CD4-positive, alpha-beta memory T cell (primary cell): ENCODE measurements around the gene PDE4C. TPM values are rescaled to one million over a fixed set of nuclear protein-coding genes. Genes with fewer than 3 reads are reported as not detected.
A peak's percentile ranks its signal among the peaks of the same experiment; 100 is the strongest.

Source experiments
- CTCF ChIA-PET: fragments of 350-600 bp; sonication (Branson Sonifier 250); formaldehyde crosslinking; loops from one replicate; lab custom pipeline; 2021; ENCODE audit warnings: inconsistent platforms; ENCODE audit not compliant: partially characterized antibody; lab: Charles Lee
- POLR2A ChIA-PET: fragments of 350-600 bp; sonication (Branson Sonifier 250); formaldehyde crosslinking; loops from one replicate; lab custom pipeline; 2021; ENCODE audit not compliant: partially characterized antibody; lab: Charles Lee
- DNase-seq, 5 donors: peaks; one replicate each; pipeline versions ENCODE4 v3.0.0 to v3.0.0-alpha.2; 2020 to 2022; ENCODE audit warnings: mixed read lengths in 1 of 5
- H3K27ac ChIP-seq: one replicate; pipeline ENCODE4 v1.7.0; 2013; ENCODE audit warnings: low read depth, low read length
- H3K27me3 ChIP-seq: 2 replicates; pipeline ENCODE4 v1.7.0; 2013; ENCODE audit warnings: mild to moderate bottlenecking, low read length, moderate library complexity; ENCODE audit not compliant: insufficient read depth
- H3K36me3 ChIP-seq: 2 replicates; pipeline ENCODE4 v1.7.0; 2013; ENCODE audit warnings: mild to moderate bottlenecking, low read length, moderate library complexity; ENCODE audit not compliant: insufficient read depth
- H3K4me1 ChIP-seq: 2 replicates; pipeline ENCODE4 v1.7.0; 2013; ENCODE audit warnings: mild to moderate bottlenecking, low read length, moderate library complexity; ENCODE audit not compliant: insufficient read depth
- H3K4me3 ChIP-seq, 2 donors: one replicate each; pipeline ENCODE4 v1.7.0; 2013; ENCODE audit warnings: low read length in 2 of 2, mild to moderate bottlenecking in 1 of 2
- H3K9me3 ChIP-seq, 2 donors: one replicate each; pipeline ENCODE4 v1.7.0; 2013; ENCODE audit warnings: low read length in 2 of 2, control low read depth in 1 of 2; ENCODE audit not compliant: control insufficient read depth in 1 of 2
- H3K27ac Mint-ChIP-seq, 7 donors: one replicate each; pipeline ENCODE4 v1.8.0; 2020 to 2021; ENCODE audit warnings: mixed read lengths in 7 of 7, mild to moderate bottlenecking in 6 of 7, inconsistent platforms in 3 of 7, moderate library complexity in 3 of 7
- H3K27me3 Mint-ChIP-seq, 2 donors: one replicate each; pipeline ENCODE4 v1.8.0; 2020 to 2021; ENCODE audit warnings: mixed read lengths in 2 of 2
- H3K36me3 Mint-ChIP-seq, 2 donors: one replicate each; pipeline ENCODE4 v1.8.0; 2020 to 2021; ENCODE audit warnings: mixed read lengths in 2 of 2, inconsistent platforms in 1 of 2, mild to moderate bottlenecking in 1 of 2
- H3K4me1 Mint-ChIP-seq, 4 donors: one replicate each; pipeline ENCODE4 v1.8.0; 2020 to 2021; ENCODE audit warnings: mixed read lengths in 4 of 4, mild to moderate bottlenecking in 1 of 4
- H3K4me3 Mint-ChIP-seq, 8 donors: one replicate each; pipeline ENCODE4 v1.8.0; 2020 to 2021; ENCODE audit warnings: mixed read lengths in 8 of 8, mild to moderate bottlenecking in 7 of 8, moderate library complexity in 6 of 8, inconsistent platforms in 3 of 8
- H3K9me3 Mint-ChIP-seq, 8 donors: one replicate each; pipeline ENCODE4 v1.8.0; 2020 to 2021; ENCODE audit warnings: mixed read lengths in 8 of 8, mild to moderate bottlenecking in 5 of 8, inconsistent platforms in 3 of 8, moderate library complexity in 1 of 8
- intact Hi-C: fragments of 100-400 bp; cut with micrococcal nuclease; formaldehyde crosslinking; loops from one replicate; pipeline ENCODE4 v1.15.1; 2023
- polyA plus RNA-seq, 2 donors: library from polyadenylated mRNA; unstranded; fragments of 300-500 nt; fragmentation: Illumina TruSeq; gene quantifications; one replicate each; pipeline ENCODE4 v1.2.3, GENCODE V29; 2021
- total RNA-seq, 2 experiments: library from RNA; stranded (reverse); gene quantifications; one replicate each; pipeline ENCODE4 v1.2.3, GENCODE V29; 2021

PDE4C gene
- total and polyA plus RNA-seq, 4 experiments from 2014 or later, result 0.52 TPM; not detected in 3

DNA sequence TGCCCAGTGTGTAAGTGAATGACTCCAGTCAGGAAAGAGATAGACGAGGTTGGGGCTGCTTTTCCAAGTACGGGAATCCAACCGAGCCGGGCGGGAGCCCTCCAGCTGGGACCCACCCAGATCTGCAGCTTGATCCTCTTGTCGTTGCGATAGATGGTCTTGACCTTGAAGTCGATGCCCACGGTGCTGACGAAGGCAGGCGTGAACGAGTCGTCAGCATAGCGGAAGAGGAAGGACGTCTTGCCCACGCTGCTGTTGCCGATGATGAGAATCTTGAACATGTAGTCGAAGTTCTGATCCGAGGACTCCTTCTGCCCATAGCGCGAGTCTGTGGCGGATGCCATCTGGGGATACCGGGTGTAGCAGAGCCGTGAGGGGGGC is 23.9 kb downstream of the PDE4C start:
- Mint-ChIP-seq H3K9me3 (no peaks in the 10 kb centered on the region), H3K27ac (peak overlapping the region in 4 of 7 donors; percentile 11 to 98 (median 64))

GRCh38 chr19:18198374-18198773 is 27.9 kb downstream of the PDE4C start:
- H3K27me3 Mint-ChIP-seq, result no peaks in the 10 kb centered on the region
- ChIA-PET POLR2A (interaction anchor here (1.4 kb wide), 1 partner anchor 82 kb away, joined by 4 read pairs; no protein-coding TSS in a partner anchor), CTCF (interaction anchor here (1.2 to 2.1 kb wide), 2 partner anchors 17 to 54 kb away, joined by 3 to 8 read pairs; no protein-coding TSS in a partner anchor)
- no peaks in the 10 kb centered on the region for H3K27me3 ChIP-seq
- H3K4me1 Mint-ChIP-seq, result peaks cover 17 to 37% (median 25%) of the 10 kb centered on the region in 4 donors
- peaks cover 27% of the 10 kb centered on the region for H3K4me1 ChIP-seq
- H3K27ac Mint-ChIP-seq, result peak overlapping the region in 1 of 7 donors; percentile 84
- no peak for DNase-seq
- peaks cover 9 to 11% of the 10 kb centered on the region in 2 donors for H3K36me3 Mint-ChIP-seq
- H3K4me3 ChIP-seq, result no peak overlapping the region
- H3K4me3 Mint-ChIP-seq, result peak overlapping the region in 1 of 8 donors; percentile 39
- no peaks in the 10 kb centered on the region for H3K9me3 ChIP-seq
- intact Hi-C loops, result no loop called here
- no peak overlapping the region for H3K27ac ChIP-seq
- no peaks in the 10 kb centered on the region for H3K9me3 Mint-ChIP-seq
- no peaks in the 10 kb centered on the region for H3K36me3 ChIP-seq

More for the DNA sequence above, 23.9 kb downstream of the PDE4C start:
- Histone ChIP-seq H3K27me3 (no peaks in the 10 kb centered on the region), H3K4me3 (no peak overlapping the region), H3K4me1 (peaks cover 23% of the 10 kb centered on the region), H3K36me3 (no peaks in the 10 kb centered on the region), H3K27ac (no peak overlapping the region), H3K9me3 (no peaks in the 10 kb centered on the region)
- POLR2A ChIA-PET, result interaction anchor here (0.9 to 5.3 kb wide), 3 partner anchors 10 to 78 kb away, joined by 3 to 78 read pairs (median 4); partner anchors contain the start of gene MPV17L2
- peaks cover 13 to 40% (median 22%) of the 10 kb centered on the region in 4 donors for H3K4me1 Mint-ChIP-seq
- CTCF ChIA-PET, result interaction anchor here (1.2 to 10.7 kb wide), 3 partner anchors 50 to 211 kb away, joined by 3 to 150 read pairs (median 3); a partner anchor contains a TSS
- peaks cover 9 to 15% of the 10 kb centered on the region in 2 donors for H3K36me3 Mint-ChIP-seq
- intact Hi-C loops, result no loop called here
- DNase-seq, result no peak
- H3K4me3 Mint-ChIP-seq, result peak overlapping the region; percentile 69 to 97 (median 90)
- no peaks in the 10 kb centered on the region for H3K27me3 Mint-ChIP-seq

DNA sequence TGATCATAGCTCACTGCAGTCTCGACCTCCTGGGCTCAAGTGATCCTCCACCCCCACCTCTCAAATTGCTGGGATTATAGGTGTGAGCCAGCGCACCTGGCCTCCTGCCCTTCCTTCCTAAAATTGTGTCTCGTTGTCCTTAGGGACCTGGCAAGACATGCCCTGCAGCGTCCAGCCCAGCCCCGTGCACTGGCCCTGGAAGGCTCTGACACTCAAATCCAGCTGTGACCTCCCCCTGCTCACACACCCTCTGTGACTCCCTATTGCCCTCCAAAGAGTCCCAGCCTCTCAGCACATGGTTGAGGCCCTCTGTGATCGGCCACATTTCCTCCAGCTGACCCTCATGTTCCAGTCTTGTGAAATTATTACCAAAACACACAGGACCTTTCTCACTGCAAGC is 28.3 kb downstream of the PDE4C start:
- DNase-seq, result no peak
- peaks cover 24% of the 10 kb centered on the region for H3K4me1 ChIP-seq
- H3K4me3 ChIP-seq, result no peak overlapping the region
- Mint-ChIP-seq H3K36me3 (peaks cover 9 to 13% of the 10 kb centered on the region in 2 donors), H3K27me3 (no peaks in the 10 kb centered on the region), H3K4me3 (peak overlapping the region in 1 of 8 donors; percentile 39), H3K4me1 (peaks cover 14 to 33% (median 23%) of the 10 kb centered on the region in 4 donors), H3K9me3 (peaks cover 0 to 1% (median 0%) of the 10 kb centered on the region in 8 donors), H3K27ac (peak overlapping the region in 1 of 7 donors; percentile 18)
- ChIA-PET POLR2A (interaction anchor here (1.4 kb wide), 1 partner anchor 83 kb away, joined by 4 read pairs; no protein-coding TSS in a partner anchor), CTCF (interaction anchor here (0.7 to 2.1 kb wide), 3 partner anchors 16 to 120 kb away, joined by 3 to 8 read pairs (median 4); no protein-coding TSS in a partner anchor)
- H3K27ac ChIP-seq, result no peak overlapping the region
- no peaks in the 10 kb centered on the region for H3K27me3 ChIP-seq
- H3K36me3 ChIP-seq, result no peaks in the 10 kb centered on the region
- intact Hi-C loops, result no loop called here
- H3K9me3 ChIP-seq, result no peaks in the 10 kb centered on the region

GRCh38 chr19:18197306-18197705 is 28.9 kb downstream of the PDE4C start:
- H3K36me3 Mint-ChIP-seq, result peaks cover 9 to 18% of the 10 kb centered on the region in 2 donors
- Histone ChIP-seq H3K27ac (no peak overlapping the region), H3K27me3 (no peaks in the 10 kb centered on the region), H3K4me3 (no peak overlapping the region), H3K9me3 (no peaks in the 10 kb centered on the region), H3K4me1 (peaks cover 17% of the 10 kb centered on the region), H3K36me3 (no peaks in the 10 kb centered on the region)
- ChIA-PET CTCF (interaction anchor here (0.7 to 2.1 kb wide), 3 partner anchors 55 to 132 kb away, joined by 4 to 8 read pairs (median 4); no protein-coding TSS in a partner anchor), POLR2A (no interaction called here)
- no peak overlapping the region for H3K4me3 Mint-ChIP-seq
- intact Hi-C loops, result no loop called here
- peak overlapping the region in 1 of 7 donors; percentile 10 for H3K27ac Mint-ChIP-seq
- no peak for DNase-seq
- peaks cover 12 to 32% (median 21%) of the 10 kb centered on the region in 4 donors for H3K4me1 Mint-ChIP-seq
- H3K27me3 Mint-ChIP-seq, result no peaks in the 10 kb centered on the region
- peaks cover 0 to 4% (median 0%) of the 10 kb centered on the region in 8 donors for H3K9me3 Mint-ChIP-seq

DNA sequence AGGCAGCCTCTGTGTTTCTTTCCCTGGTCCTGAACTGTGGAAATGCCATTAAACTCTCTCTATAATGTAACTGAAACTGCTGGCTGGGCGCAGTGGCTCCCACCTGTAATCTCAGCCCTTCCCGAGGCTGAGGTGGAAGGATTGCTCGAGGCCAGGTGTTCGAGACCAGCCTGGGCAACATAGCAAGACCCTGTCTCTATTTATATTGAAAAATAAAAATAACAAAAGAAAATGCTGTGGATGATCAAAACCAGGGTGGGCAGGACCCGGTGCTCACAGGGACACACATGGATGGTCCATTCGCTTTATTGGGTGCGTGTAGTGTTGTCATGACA is 29.8 kb downstream of the PDE4C start:
- peaks cover 0 to 7% (median 0%) of the 10 kb centered on the region in 8 donors for H3K9me3 Mint-ChIP-seq
- Histone ChIP-seq H3K36me3 (no peaks in the 10 kb centered on the region), H3K4me3 (no peak overlapping the region), H3K27me3 (no peaks in the 10 kb centered on the region), H3K27ac (no peak overlapping the region), H3K4me1 (peaks cover 22% of the 10 kb centered on the region), H3K9me3 (no peaks in the 10 kb centered on the region)
- peak overlapping the region in 2 of 7 donors; percentile 30 to 35 for H3K27ac Mint-ChIP-seq
- ChIA-PET POLR2A (no interaction called here), CTCF (interaction anchor here (1.0 to 7.0 kb wide), 3 partner anchors 55 to 132 kb away, joined by 4 to 79 read pairs (median 8); a partner anchor contains a TSS)
- peaks cover 12 to 34% (median 23%) of the 10 kb centered on the region in 4 donors for H3K4me1 Mint-ChIP-seq
- H3K36me3 Mint-ChIP-seq, result peaks cover 9 to 19% of the 10 kb centered on the region in 2 donors
- H3K4me3 Mint-ChIP-seq, result peak overlapping the region in 2 of 8 donors; percentile 29 to 49
- H3K27me3 Mint-ChIP-seq, result no peaks in the 10 kb centered on the region
- no peak for DNase-seq
- intact Hi-C loops, result no loop called here

- H3K9me3 Mint-ChIP-seq, result peaks cover 0 to 7% (median 0%) of the 10 kb centered on the region in 8 donors
- H3K4me3 ChIP-seq, result peak overlapping the region in 1 of 2 donors; percentile 63
- POLR2A ChIA-PET, result interaction anchor here (0.9 to 5.3 kb wide), 4 partner anchors 9 to 110 kb away, joined by 3 to 78 read pairs (median 40); partner anchors contain the start of genes JUND and RAB3A
- CTCF ChIA-PET, result interaction anchor here (0.8 to 7.0 kb wide), 3 partner anchors 58 to 134 kb away, joined by 3 to 79 read pairs (median 3); a partner anchor contains a TSS
- H3K27ac ChIP-seq, result no peak overlapping the region
- peak overlapping the region; percentile 53 to 96 (median 79) for H3K27ac Mint-ChIP-seq
- H3K36me3 ChIP-seq, result no peaks in the 10 kb centered on the region
- H3K27me3 ChIP-seq, result no peaks in the 10 kb centered on the region
- peak in 1 of 5 donors; percentile 17 for DNase-seq
- no peaks in the 10 kb centered on the region for H3K27me3 Mint-ChIP-seq
- intact Hi-C loops, result no loop called here
- peaks cover 22% of the 10 kb centered on the region for H3K4me1 ChIP-seq
- H3K4me3 Mint-ChIP-seq, result peak overlapping the region; percentile 87 to 96 (median 92)
- H3K9me3 ChIP-seq, result no peaks in the 10 kb centered on the region
- H3K4me1 Mint-ChIP-seq, result peaks cover 11 to 34% (median 22%) of the 10 kb centered on the region in 4 donors
- H3K36me3 Mint-ChIP-seq, result peaks cover 9 to 19% of the 10 kb centered on the region in 2 donors
Observed at GRCh38 chr19:18194554-18195238, 31.5 kb downstream of the PDE4C start.
